Ovary (tissue), 3 donors: ENCODE data around the gene DEPDC5.

Source experiments
- POLR2A ChIP-seq: fragments of 450-650 bp; IDR thresholded peaks from one replicate; pipeline ENCODE4 v1.6.1; 2017; ENCODE audit warnings: antibody characterized with exemption, mild to moderate bottlenecking, moderate library complexity
- TF ChIP-seq, protein P1 (sequence below), 3 donors: fragments of 450-650 bp in 2 of 3; fragments of 200-600 bp in 1 of 3; IDR thresholded peaks; one replicate each; pipeline versions ENCODE4 v1.5.1 to v1.8.0; 2016 to 2022; ENCODE audit warnings: antibody characterized with exemption in 3 of 3, mild to moderate bottlenecking in 1 of 3
- donor health status: DM: no; HTN: no; CAD: no.

DNA sequence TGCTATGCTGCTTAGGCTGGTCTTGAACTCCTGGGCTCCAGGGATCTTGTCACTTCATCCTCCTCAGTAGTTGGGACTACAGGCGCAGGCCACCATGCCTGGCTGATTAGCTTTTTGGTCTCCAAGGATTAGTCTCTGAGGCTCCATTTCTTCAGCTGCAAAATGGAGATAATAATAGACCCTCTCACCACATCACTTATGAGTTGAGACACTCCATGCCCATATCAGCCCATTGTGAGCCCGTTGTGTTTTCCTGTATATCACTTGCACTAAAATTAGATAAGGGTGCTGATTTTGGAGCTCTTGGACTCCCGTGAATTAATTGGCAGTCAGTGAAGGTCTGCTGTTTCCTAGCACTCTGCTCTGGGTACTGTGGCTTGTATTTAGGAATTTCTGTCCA is 36.0 kb downstream of the DEPDC5 start:
- TF ChIP-seq, protein P1, sequence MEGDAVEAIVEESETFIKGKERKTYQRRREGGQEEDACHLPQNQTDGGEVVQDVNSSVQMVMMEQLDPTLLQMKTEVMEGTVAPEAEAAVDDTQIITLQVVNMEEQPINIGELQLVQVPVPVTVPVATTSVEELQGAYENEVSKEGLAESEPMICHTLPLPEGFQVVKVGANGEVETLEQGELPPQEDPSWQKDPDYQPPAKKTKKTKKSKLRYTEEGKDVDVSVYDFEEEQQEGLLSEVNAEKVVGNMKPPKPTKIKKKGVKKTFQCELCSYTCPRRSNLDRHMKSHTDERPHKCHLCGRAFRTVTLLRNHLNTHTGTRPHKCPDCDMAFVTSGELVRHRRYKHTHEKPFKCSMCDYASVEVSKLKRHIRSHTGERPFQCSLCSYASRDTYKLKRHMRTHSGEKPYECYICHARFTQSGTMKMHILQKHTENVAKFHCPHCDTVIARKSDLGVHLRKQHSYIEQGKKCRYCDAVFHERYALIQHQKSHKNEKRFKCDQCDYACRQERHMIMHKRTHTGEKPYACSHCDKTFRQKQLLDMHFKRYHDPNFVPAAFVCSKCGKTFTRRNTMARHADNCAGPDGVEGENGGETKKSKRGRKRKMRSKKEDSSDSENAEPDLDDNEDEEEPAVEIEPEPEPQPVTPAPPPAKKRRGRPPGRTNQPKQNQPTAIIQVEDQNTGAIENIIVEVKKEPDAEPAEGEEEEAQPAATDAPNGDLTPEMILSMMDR (IDR thresholded peaks at IDR 0.05): no peak
- no peak for TF ChIP-seq POLR2A
